Measurements from ENCODE around the gene SH3RF1.

DNA sequence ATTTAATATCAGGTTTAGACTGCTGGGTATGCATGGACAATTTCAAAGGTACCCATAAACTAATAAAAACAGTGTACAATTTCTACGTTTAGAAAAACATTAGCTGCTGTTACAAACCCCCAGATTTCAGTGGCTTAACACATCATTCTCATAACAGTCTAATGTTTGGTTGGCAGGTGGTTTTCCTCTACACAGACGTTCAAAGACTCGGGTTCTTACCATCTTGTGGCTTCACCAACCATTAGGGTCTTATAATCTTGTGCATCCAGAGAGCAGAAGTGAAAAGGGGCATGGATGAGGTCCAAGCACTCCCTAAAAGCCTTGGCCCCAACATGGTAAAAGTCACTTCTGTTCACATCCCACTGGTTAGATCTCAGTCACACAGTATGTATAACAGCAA lies 71.6 kb downstream of the SH3RF1 start:
- TF ChIP-seq, protein P1, sequence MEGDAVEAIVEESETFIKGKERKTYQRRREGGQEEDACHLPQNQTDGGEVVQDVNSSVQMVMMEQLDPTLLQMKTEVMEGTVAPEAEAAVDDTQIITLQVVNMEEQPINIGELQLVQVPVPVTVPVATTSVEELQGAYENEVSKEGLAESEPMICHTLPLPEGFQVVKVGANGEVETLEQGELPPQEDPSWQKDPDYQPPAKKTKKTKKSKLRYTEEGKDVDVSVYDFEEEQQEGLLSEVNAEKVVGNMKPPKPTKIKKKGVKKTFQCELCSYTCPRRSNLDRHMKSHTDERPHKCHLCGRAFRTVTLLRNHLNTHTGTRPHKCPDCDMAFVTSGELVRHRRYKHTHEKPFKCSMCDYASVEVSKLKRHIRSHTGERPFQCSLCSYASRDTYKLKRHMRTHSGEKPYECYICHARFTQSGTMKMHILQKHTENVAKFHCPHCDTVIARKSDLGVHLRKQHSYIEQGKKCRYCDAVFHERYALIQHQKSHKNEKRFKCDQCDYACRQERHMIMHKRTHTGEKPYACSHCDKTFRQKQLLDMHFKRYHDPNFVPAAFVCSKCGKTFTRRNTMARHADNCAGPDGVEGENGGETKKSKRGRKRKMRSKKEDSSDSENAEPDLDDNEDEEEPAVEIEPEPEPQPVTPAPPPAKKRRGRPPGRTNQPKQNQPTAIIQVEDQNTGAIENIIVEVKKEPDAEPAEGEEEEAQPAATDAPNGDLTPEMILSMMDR (IDR thresholded peaks at IDR 0.05; ENCODE audit: low read depth, low read length, missing input control), result no peak
- TF ChIP-seq ATF3 (IDR thresholded peaks at IDR 0.05) (no peak), SP1 (IDR thresholded peaks at IDR 0.05) (no peak)
- TF ChIP-seq, protein P2, sequence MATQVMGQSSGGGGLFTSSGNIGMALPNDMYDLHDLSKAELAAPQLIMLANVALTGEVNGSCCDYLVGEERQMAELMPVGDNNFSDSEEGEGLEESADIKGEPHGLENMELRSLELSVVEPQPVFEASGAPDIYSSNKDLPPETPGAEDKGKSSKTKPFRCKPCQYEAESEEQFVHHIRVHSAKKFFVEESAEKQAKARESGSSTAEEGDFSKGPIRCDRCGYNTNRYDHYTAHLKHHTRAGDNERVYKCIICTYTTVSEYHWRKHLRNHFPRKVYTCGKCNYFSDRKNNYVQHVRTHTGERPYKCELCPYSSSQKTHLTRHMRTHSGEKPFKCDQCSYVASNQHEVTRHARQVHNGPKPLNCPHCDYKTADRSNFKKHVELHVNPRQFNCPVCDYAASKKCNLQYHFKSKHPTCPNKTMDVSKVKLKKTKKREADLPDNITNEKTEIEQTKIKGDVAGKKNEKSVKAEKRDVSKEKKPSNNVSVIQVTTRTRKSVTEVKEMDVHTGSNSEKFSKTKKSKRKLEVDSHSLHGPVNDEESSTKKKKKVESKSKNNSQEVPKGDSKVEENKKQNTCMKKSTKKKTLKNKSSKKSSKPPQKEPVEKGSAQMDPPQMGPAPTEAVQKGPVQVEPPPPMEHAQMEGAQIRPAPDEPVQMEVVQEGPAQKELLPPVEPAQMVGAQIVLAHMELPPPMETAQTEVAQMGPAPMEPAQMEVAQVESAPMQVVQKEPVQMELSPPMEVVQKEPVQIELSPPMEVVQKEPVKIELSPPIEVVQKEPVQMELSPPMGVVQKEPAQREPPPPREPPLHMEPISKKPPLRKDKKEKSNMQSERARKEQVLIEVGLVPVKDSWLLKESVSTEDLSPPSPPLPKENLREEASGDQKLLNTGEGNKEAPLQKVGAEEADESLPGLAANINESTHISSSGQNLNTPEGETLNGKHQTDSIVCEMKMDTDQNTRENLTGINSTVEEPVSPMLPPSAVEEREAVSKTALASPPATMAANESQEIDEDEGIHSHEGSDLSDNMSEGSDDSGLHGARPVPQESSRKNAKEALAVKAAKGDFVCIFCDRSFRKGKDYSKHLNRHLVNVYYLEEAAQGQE (IDR thresholded peaks at IDR 0.05), result no peak
- TF ChIP-seq, protein P3, sequence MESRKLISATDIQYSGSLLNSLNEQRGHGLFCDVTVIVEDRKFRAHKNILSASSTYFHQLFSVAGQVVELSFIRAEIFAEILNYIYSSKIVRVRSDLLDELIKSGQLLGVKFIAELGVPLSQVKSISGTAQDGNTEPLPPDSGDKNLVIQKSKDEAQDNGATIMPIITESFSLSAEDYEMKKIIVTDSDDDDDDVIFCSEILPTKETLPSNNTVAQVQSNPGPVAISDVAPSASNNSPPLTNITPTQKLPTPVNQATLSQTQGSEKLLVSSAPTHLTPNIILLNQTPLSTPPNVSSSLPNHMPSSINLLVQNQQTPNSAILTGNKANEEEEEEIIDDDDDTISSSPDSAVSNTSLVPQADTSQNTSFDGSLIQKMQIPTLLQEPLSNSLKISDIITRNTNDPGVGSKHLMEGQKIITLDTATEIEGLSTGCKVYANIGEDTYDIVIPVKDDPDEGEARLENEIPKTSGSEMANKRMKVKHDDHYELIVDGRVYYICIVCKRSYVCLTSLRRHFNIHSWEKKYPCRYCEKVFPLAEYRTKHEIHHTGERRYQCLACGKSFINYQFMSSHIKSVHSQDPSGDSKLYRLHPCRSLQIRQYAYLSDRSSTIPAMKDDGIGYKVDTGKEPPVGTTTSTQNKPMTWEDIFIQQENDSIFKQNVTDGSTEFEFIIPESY (IDR thresholded peaks at IDR 0.05), result no peak

Measured in liver (tissue), 3 donors.